Gastrocnemius medialis (tissue), 4 donors: ENCODE results near the gene SLC9C1. TPM values are rescaled to one million over a fixed set of nuclear protein-coding genes. Genes with fewer than 3 reads are reported as not detected.

ENCODE experiments used
- ATAC-seq, 2 donors: fragments of 150-250 bp; one replicate each; pipeline ENCODE4 v1.9.1; 2016
- DNase-seq, 2 donors: peaks; one replicate each; pipeline ENCODE4 v3.0.0-alpha.2; 2019
- H3K27ac ChIP-seq, 4 donors: fragments of 200-600 bp; sonication (generic); 1 replicate in 1 of 4; 2 replicates in 3 of 4; pipeline ENCODE4 v1.5.1; 2016 to 2018; ENCODE audit warnings: mild to moderate bottlenecking in 2 of 4, moderate library complexity in 1 of 4
- H3K27me3 ChIP-seq, 3 donors: fragments of 200-600 bp; sonication (generic) in 2 of 3; 1 replicate in 1 of 3; 2 replicates in 2 of 3; pipeline versions ENCODE4 v1.5.1 to v1.6.0; 2016 to 2019; ENCODE audit warnings: mild to moderate bottlenecking in 1 of 3, moderate library complexity in 1 of 3
- H3K36me3 ChIP-seq, 2 donors: fragments of 200-600 bp; sonication (generic) in 1 of 2; one replicate each; pipeline ENCODE4 v1.5.1; 2017 to 2018
- H3K4me1 ChIP-seq, 2 donors: fragments of 200-600 bp; sonication (generic) in 1 of 2; one replicate each; pipeline ENCODE4 v1.5.1; 2016 to 2017; ENCODE audit warnings: mild to moderate bottlenecking in 2 of 2
- H3K4me3 ChIP-seq, 4 donors: fragments of 200-600 bp; sonication (generic) in 3 of 4; 1 replicate in 1 of 4; 2 replicates in 3 of 4; pipeline ENCODE4 v1.5.1; 2016 to 2019; ENCODE audit warnings: mild to moderate bottlenecking in 2 of 4
- H3K9me3 ChIP-seq, 3 donors: fragments of 200-600 bp; sonication (generic) in 2 of 3; 1 replicate in 1 of 3; 2 replicates in 2 of 3; pipeline ENCODE4 v1.5.1; 2016 to 2019
- CTCF ChIP-seq, 5 experiments: fragments of 450-650 bp in 3 of 5; fragments of 200-600 bp in 2 of 5; sonication (generic) in 2 of 5; IDR thresholded peaks in 4 of 5; conservative IDR thresholded peaks in 1 of 5; 1 replicate in 4 of 5; 2 replicates in 1 of 5; pipeline ENCODE4 v1.5.1; 2016 to 2019; ENCODE audit warnings: antibody characterized with exemption in 5 of 5, mild to moderate bottlenecking in 3 of 5, moderate library complexity in 3 of 5
- POLR2A ChIP-seq, 2 donors: fragments of 450-650 bp; IDR thresholded peaks; one replicate each; pipeline ENCODE4 v1.6.1; 2017; ENCODE audit warnings: antibody characterized with exemption in 2 of 2, mild to moderate bottlenecking in 2 of 2, moderate library complexity in 2 of 2
- in situ Hi-C, 4 donors: fragments of 200-750 bp; cut with MboI; loops; one replicate each; pipeline versions ENCODE4 v1.15.0 to v1.8.0; 2017; ENCODE audit warnings: low sequenced_read_pairs in 4 of 4
- intact Hi-C: fragments of 100-400 bp; cut with DNase I; formaldehyde crosslinking; loops from one replicate; pipeline ENCODE4 v1.15.1; 2023; ENCODE audit warnings: low total_unique reads
- total RNA-seq, 4 donors: library from RNA; depleted of rRNA; stranded (reverse); fragments of >200 nt; gene quantifications; one replicate each; pipeline versions ENCODE4 v1.1.0 to v1.2.3, GENCODE V29; 2016

SLC9C1 gene
- total RNA-seq, 4 donors from 2014 or later = not detected

- intact Hi-C loops = no loop called here
- TF ChIP-seq POLR2A (IDR thresholded peaks at IDR 0.05) (no peak), CTCF (IDR thresholded peaks at IDR 0.05 in 4 of 5, conservative IDR thresholded peaks at IDR 0.05 in 1 of 5) (no peak)
- Histone ChIP-seq H3K4me1 (no peaks in the 10 kb centered on the region), H3K9me3 (no peaks in the 10 kb centered on the region), H3K36me3 (no peaks in the 10 kb centered on the region), H3K27ac (no peak overlapping the region), H3K27me3 (no peaks in the 10 kb centered on the region), H3K4me3 (no peak overlapping the region)
- in situ Hi-C loops = loop anchor here in 1 of 4 donors (25.0 kb wide), 1 partner anchor 374 kb away; no protein-coding TSS in a partner anchor
- no peak for ATAC-seq
- DNase-seq = no peak
Observed at GRCh38 chr3:112138219-112138969, 155.6 kb downstream of the SLC9C1 start.

- no peak overlapping the region for H3K27ac ChIP-seq
- TF ChIP-seq POLR2A (IDR thresholded peaks at IDR 0.05) = no peak
- no peak for TF ChIP-seq CTCF (IDR thresholded peaks at IDR 0.05 in 4 of 5, conservative IDR thresholded peaks at IDR 0.05 in 1 of 5)
- no peaks in the 10 kb centered on the region for H3K9me3 ChIP-seq
- DNase-seq = no peak
- no peaks in the 10 kb centered on the region for H3K36me3 ChIP-seq
- no peaks in the 10 kb centered on the region for H3K4me1 ChIP-seq
- H3K27me3 ChIP-seq = no peaks in the 10 kb centered on the region
- intact Hi-C loops (no loop called here), in situ Hi-C loops (loop anchor here in 1 of 4 donors (25.0 kb wide), 1 partner anchor 375 kb away; no protein-coding TSS in a partner anchor)
- H3K4me3 ChIP-seq = no peak overlapping the region
- no peak for ATAC-seq
Observed at GRCh38 chr3:112137781-112138180, 156.2 kb downstream of the SLC9C1 start.

GRCh38 chr3:112136959-112137693 lies 156.9 kb downstream of the SLC9C1 start:
- no peak for ATAC-seq
- DNase-seq = no peak
- in situ Hi-C loops = loop anchor here in 1 of 4 donors (25.0 kb wide), 1 partner anchor 375 kb away; no protein-coding TSS in a partner anchor

DNA sequence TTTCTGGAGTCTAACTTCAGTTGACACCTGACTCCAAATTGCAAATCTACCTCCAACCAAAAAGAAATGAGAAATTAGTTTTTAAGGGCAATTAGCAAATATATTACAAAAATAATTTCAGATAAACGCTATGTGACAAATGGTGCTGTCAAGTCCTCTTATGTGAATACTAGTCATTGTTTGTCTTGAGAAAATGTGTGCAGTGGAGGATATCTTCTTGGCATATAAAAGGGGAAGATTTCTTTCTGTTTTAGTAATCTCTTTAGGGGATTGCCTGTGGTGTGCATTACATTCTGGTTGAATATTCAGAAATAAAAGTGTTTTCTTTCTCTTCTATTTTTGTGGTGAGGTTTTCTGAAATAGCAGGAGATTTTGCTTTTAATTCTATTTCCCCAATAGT lies 158.0 kb downstream of the SLC9C1 start:
- TF ChIP-seq POLR2A (IDR thresholded peaks at IDR 0.05) = no peak
- TF ChIP-seq CTCF (IDR thresholded peaks at IDR 0.05 in 4 of 5, conservative IDR thresholded peaks at IDR 0.05 in 1 of 5) = no peak
- in situ Hi-C loops = loop anchor here in 1 of 4 donors (25.0 kb wide), 1 partner anchor 376 kb away; no protein-coding TSS in a partner anchor

More at GRCh38 chr3:112136959-112137693, 156.9 kb downstream of the SLC9C1 start:
- Histone ChIP-seq H3K27me3 (no peaks in the 10 kb centered on the region), H3K4me1 (no peaks in the 10 kb centered on the region), H3K27ac (no peak overlapping the region), H3K9me3 (no peaks in the 10 kb centered on the region), H3K36me3 (no peaks in the 10 kb centered on the region), H3K4me3 (no peak overlapping the region)
- peak in 1 of 5 experiments; percentile 14 for TF ChIP-seq CTCF (IDR thresholded peaks at IDR 0.05 in 4 of 5, conservative IDR thresholded peaks at IDR 0.05 in 1 of 5)
- TF ChIP-seq POLR2A (IDR thresholded peaks at IDR 0.05) = no peak
- intact Hi-C loops = no loop called here

More for the DNA sequence above, 158.0 kb downstream of the SLC9C1 start:
- Histone ChIP-seq H3K9me3 (no peaks in the 10 kb centered on the region), H3K36me3 (no peaks in the 10 kb centered on the region), H3K27me3 (no peaks in the 10 kb centered on the region), H3K4me1 (no peaks in the 10 kb centered on the region), H3K4me3 (no peak overlapping the region), H3K27ac (no peak overlapping the region)
- no peak for DNase-seq
- ATAC-seq = no peak
- intact Hi-C loops = no loop called here
